HepG2 (cell line): ENCODE measurements around the gene PRKG1. TPM values are rescaled to one million over a fixed set of nuclear protein-coding genes. Genes with fewer than 3 reads are reported as not detected.

ENCODE experiments used
- ATAC-seq: fragments of 200-7000 bp; cut with Tn5 transposase; 3 replicates; pipeline ENCODE4 v1.9.1; 2020; ENCODE audit warnings: mild to moderate bottlenecking, moderate library complexity
- BruUV-seq: library from RNA; stranded (reverse); fragments of 400-500 nt; replicated peaks from 2 replicates; lab custom pipeline; 2021; lab: Mats Ljungman, UMichigan
- CTCF ChIA-PET: fragments of 300-600 bp; formaldehyde crosslinking; extraction: SDS; loops from one replicate; lab custom pipeline; 2021; ENCODE audit warnings: low total read pairs, inconsistent platforms, low intra/inter-chr PET ratio; lab: Yijun Ruan, JAX
- POLR2A ChIA-PET: fragments of 350-600 bp; sonication (Branson Sonifier 250); formaldehyde crosslinking; loops from one replicate; lab custom pipeline; 2020; ENCODE audit warnings: antibody characterized with exemption, inconsistent platforms; lab: Yijun Ruan, JAX
- DNase-seq: peaks from one replicate; pipeline ENCODE4 v3.0.0-alpha.2; 2015; ENCODE audit warnings: low spot score
- FAIRE-seq: peaks from 3 replicates; lab custom pipeline; 2011; peaks lifted over from hg19 to GRCh38; lab: Jason Lieb, UNC
- H2AFZ ChIP-seq: one replicate; pipeline ENCODE4 v1.6.1; 2011; ENCODE audit warnings: low read length, inconsistent platforms
- H3K27ac ChIP-seq: fragments of 300-600 bp; 3 replicates; pipeline ENCODE4 v1.8.0; 2011; ENCODE audit warnings: mixed run types, mild to moderate bottlenecking, mixed read lengths, low read length, inconsistent platforms; ENCODE audit not compliant: insufficient read depth; ENCODE audit errors: extremely low read length
- H3K27me3 ChIP-seq, 2 experiments: fragments of 200-600 bp in 1 of 2; 2 replicates in 1 of 2; 3 replicates in 1 of 2; pipeline versions ENCODE4 v1.6.0 to v1.8.0; 2011; ENCODE audit warnings: low read length in 2 of 2, mild to moderate bottlenecking in 2 of 2, moderate library complexity in 2 of 2, inconsistent platforms in 1 of 2; ENCODE audit not compliant: insufficient read depth in 2 of 2, control insufficient read depth in 1 of 2
- H3K36me3 ChIP-seq, 2 experiments: fragments of 200-600 bp in 1 of 2; replicated peaks in 1 of 2; 2 replicates in 1 of 2; 3 replicates in 1 of 2; pipeline versions ENCODE4 v1.5.1 to v1.8.0; 2011; ENCODE audit warnings: low read length in 2 of 2, inconsistent platforms in 1 of 2; ENCODE audit not compliant: insufficient read depth in 2 of 2, control insufficient read depth in 1 of 2
- H3K4me1 ChIP-seq: 2 replicates; pipeline ENCODE4 v1.5.1; 2012; ENCODE audit warnings: low read length, inconsistent platforms; ENCODE audit not compliant: insufficient read depth
- H3K4me2 ChIP-seq: 2 replicates; pipeline ENCODE4 v1.6.0; 2011; ENCODE audit warnings: low read depth, low read length, inconsistent platforms
- H3K4me3 ChIP-seq, 3 experiments: fragments of 200-600 bp in 1 of 3; sonication (generic), shearing (Covaris generic) in 1 of 3; replicated peaks in 1 of 3; 2 replicates each; pipeline ENCODE4 v1.5.1; 2011 to 2016; ENCODE audit warnings: low read length in 3 of 3, inconsistent platforms in 2 of 3, low read depth in 2 of 3, mild to moderate bottlenecking in 2 of 3, control low read depth in 1 of 3, mixed read lengths in 1 of 3; ENCODE audit not compliant: insufficient read depth in 1 of 3
- H3K79me2 ChIP-seq: one replicate; pipeline ENCODE4 v1.6.1; 2011; ENCODE audit warnings: low read length, inconsistent platforms; ENCODE audit not compliant: insufficient read depth
- H3K9ac ChIP-seq: 2 replicates; pipeline ENCODE4 v1.6.0; 2011; ENCODE audit warnings: mild to moderate bottlenecking, low read depth, low read length, inconsistent platforms; ENCODE audit not compliant: insufficient read depth
- H3K9me3 ChIP-seq: 2 replicates; pipeline ENCODE4 v1.5.1; 2012; ENCODE audit warnings: mild to moderate bottlenecking, low read length
- H4K20me1 ChIP-seq: 2 replicates; pipeline ENCODE4 v1.6.0; 2011; ENCODE audit warnings: inconsistent platforms, mild to moderate bottlenecking, low read length, moderate library complexity; ENCODE audit not compliant: insufficient read depth
- HOXA5 ChIP-seq: sonication (generic); formaldehyde crosslinking; IDR thresholded peaks from 2 replicates; pipeline ENCODE4 v1.4.0; 2020; ENCODE audit warnings: missing genetic modification reagents
- KMT2A ChIP-seq: sonication (generic); formaldehyde crosslinking; IDR thresholded peaks from 2 replicates; pipeline ENCODE4 v1.4.0; 2020; ENCODE audit warnings: missing genetic modification reagents
- MAFG ChIP-seq: sonication (generic); formaldehyde crosslinking; IDR thresholded peaks from 2 replicates; pipeline ENCODE4 v1.5.1; 2020; ENCODE audit warnings: mild to moderate bottlenecking, missing genetic modification reagents
- NR2C2 ChIP-seq: sonication (generic); formaldehyde crosslinking; IDR thresholded peaks from 2 replicates; pipeline ENCODE4 v1.4.0; 2020; ENCODE audit warnings: missing genetic modification reagents, mild to moderate bottlenecking, moderate library complexity, borderline replicate concordance
- SRF ChIP-seq: IDR thresholded peaks from 2 replicates; pipeline ENCODE4 v1.6.1; 2011; ENCODE audit warnings: mild to moderate bottlenecking, low read depth, low read length, moderate library complexity
- TBL1XR1 ChIP-seq: fragments of 150-350 bp; IDR thresholded peaks from 2 replicates; pipeline ENCODE4 v1.6.1; 2014; ENCODE audit warnings: borderline replicate concordance, low read length; ENCODE audit not compliant: partially characterized antibody
- TEAD2 ChIP-seq: sonication (generic); formaldehyde crosslinking; IDR thresholded peaks from 2 replicates; pipeline ENCODE4 v1.9.0; 2021; ENCODE audit warnings: missing genetic modification reagents
- WGBS: methylation state at CpG from one replicate; pipeline ENCODE4 v1.1.6; 2017; ENCODE audit warnings: low lambda C conversion rate; 5-methylcytosine and 5-hydroxymethylcytosine counted together
- in situ Hi-C: cut with HindIII; loops from 2 replicates; pipeline ENCODE4 v1.10.0; 2017; ENCODE audit warnings: low pct_unique_long_range_greater_than_20kb; ENCODE audit not compliant: extremely low pct_ligation_motif_present
- intact Hi-C: fragments of 100-400 bp; cut with micrococcal nuclease; formaldehyde crosslinking; loops from one replicate; pipeline ENCODE4 v1.10.0; 2022; ENCODE audit not compliant: unreplicated experiment
- polyA plus RNA-seq, 8 experiments: library from polyadenylated mRNA; depleted of rRNA in 3 of 8; stranded (reverse) in 7 of 8; unstranded in 1 of 8; fragments of >200 nt; fragmentation: Illumina TruSeq in 4 of 8; extraction: Trizol in 4 of 8; gene quantifications; 2 replicates each; pipeline versions ENCODE4 v1.2.1 to v1.2.3, GENCODE V29; 2011 to 2016; ENCODE audit warnings: low read depth in 4 of 8, missing spikeins in 1 of 8, mixed read lengths in 1 of 8; ENCODE audit not compliant: insufficient read depth in 1 of 8
- total RNA-seq, 5 experiments: library from RNA; depleted of rRNA; stranded (reverse); fragments of >200 nt; fragmentation: Illumina TruSeq; extraction: Trizol; gene quantifications; 2 replicates each; pipeline ENCODE4 v1.2.3, GENCODE V29; 2016; ENCODE audit warnings: low read depth in 1 of 5
- TF ChIP-seq, protein P1 (sequence below), 2 experiments: sonication (generic) in 1 of 2; formaldehyde crosslinking in 1 of 2; IDR thresholded peaks; 2 replicates each; pipeline versions ENCODE4 v1.6.1 to v1.9.0; 2014 to 2022; ENCODE audit warnings: antibody characterized with exemption in 1 of 2, borderline replicate concordance in 1 of 2, inconsistent platforms in 1 of 2, low read depth in 1 of 2, missing genetic modification reagents in 1 of 2
- TF ChIP-seq, protein P2 (sequence below): sonication (generic); formaldehyde crosslinking; IDR thresholded peaks from 2 replicates; pipeline ENCODE4 v1.4.0; 2020; ENCODE audit warnings: mild to moderate bottlenecking, low read depth, missing genetic modification reagents
- TF ChIP-seq, protein P3 (sequence below): sonication (generic); formaldehyde crosslinking; IDR thresholded peaks from 2 replicates; pipeline ENCODE4 v1.4.0; 2020; ENCODE audit warnings: missing genetic modification reagents, low read depth, mild to moderate bottlenecking, borderline replicate concordance
- TF ChIP-seq, protein P4 (sequence below), 2 experiments: sonication (generic) in 1 of 2; formaldehyde crosslinking in 1 of 2; IDR thresholded peaks; 2 replicates each; pipeline versions ENCODE4 v1.4.0 to v1.6.1; 2018 to 2020; ENCODE audit warnings: missing genetic modification reagents in 2 of 2, borderline replicate concordance in 1 of 2, low read depth in 1 of 2, mild to moderate bottlenecking in 1 of 2, missing biosample characterization in 1 of 2

The PRKG1 gene
- total and polyA plus RNA-seq, 2 of the 13 experiments (the other 11 are each of a cell fraction or from before 2014, with no cell fraction given), result 0.01 TPM; not detected in 1

DNA sequence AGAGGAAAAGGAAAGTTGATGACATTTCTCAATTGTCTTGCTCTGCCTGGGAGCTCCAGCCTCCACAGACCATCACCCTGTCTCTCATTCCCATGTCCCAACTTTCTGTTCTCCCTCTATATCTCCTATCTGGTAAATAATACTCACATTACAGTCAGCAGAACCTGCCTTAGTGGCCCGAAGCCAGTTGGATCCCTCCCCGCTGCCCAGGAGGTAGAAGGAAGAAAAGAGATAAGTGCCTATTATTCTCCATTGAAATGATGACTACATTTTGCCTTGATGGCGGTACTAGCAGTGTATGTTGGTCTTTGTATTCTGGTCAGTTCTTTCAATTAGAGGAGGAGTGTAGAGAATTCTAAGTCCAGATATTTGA, 533.2 kb downstream of the PRKG1 start (continued):
- TF ChIP-seq NR2C2 (CRISPR knock-in tag) (no peak), MAFG (CRISPR knock-in tag) (no peak)
- TF ChIP-seq, protein P1, sequence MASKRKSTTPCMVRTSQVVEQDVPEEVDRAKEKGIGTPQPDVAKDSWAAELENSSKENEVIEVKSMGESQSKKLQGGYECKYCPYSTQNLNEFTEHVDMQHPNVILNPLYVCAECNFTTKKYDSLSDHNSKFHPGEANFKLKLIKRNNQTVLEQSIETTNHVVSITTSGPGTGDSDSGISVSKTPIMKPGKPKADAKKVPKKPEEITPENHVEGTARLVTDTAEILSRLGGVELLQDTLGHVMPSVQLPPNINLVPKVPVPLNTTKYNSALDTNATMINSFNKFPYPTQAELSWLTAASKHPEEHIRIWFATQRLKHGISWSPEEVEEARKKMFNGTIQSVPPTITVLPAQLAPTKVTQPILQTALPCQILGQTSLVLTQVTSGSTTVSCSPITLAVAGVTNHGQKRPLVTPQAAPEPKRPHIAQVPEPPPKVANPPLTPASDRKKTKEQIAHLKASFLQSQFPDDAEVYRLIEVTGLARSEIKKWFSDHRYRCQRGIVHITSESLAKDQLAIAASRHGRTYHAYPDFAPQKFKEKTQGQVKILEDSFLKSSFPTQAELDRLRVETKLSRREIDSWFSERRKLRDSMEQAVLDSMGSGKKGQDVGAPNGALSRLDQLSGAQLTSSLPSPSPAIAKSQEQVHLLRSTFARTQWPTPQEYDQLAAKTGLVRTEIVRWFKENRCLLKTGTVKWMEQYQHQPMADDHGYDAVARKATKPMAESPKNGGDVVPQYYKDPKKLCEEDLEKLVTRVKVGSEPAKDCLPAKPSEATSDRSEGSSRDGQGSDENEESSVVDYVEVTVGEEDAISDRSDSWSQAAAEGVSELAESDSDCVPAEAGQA (IDR thresholded peaks at IDR 0.05; ENCODE audit: low read depth), result no peak
- TF ChIP-seq, protein P1 (CRISPR knock-in tag; IDR thresholded peaks at IDR 0.05; ENCODE audit: borderline replicate concordance), result no peak
- TF ChIP-seq, protein P2, sequence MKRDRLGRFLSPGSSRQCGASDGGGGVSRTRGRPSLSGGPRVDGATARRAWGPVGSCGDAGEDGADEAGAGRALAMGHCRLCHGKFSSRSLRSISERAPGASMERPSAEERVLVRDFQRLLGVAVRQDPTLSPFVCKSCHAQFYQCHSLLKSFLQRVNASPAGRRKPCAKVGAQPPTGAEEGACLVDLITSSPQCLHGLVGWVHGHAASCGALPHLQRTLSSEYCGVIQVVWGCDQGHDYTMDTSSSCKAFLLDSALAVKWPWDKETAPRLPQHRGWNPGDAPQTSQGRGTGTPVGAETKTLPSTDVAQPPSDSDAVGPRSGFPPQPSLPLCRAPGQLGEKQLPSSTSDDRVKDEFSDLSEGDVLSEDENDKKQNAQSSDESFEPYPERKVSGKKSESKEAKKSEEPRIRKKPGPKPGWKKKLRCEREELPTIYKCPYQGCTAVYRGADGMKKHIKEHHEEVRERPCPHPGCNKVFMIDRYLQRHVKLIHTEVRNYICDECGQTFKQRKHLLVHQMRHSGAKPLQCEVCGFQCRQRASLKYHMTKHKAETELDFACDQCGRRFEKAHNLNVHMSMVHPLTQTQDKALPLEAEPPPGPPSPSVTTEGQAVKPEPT (CRISPR knock-in tag), result no peak

DNA sequence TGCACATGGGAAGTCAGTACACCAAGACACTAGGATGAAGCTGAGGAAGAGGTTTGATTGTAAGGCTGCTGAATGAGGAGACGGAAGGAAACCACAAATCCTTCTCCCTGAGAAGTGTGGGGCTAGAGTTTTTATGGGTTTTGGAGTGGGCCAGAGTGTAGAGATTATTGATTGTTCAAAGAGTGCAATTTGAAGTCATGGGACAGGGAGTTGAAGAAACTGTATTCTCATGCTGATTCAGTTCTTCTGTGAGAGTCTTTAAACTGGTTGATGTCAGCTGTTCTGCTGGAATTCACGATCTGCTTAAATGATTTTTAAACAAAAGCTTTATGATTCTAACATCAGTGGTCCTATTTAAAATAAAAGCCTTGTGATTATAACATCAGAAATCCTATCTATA, 533.9 kb downstream of the PRKG1 start:
- WGBS, result 18% methylated on average over 2 of the region's 2 CpGs
- intact Hi-C loops, result no loop called here
- Histone ChIP-seq H3K4me3 (no peak overlapping the region), H3K9ac (no peak overlapping the region), H3K4me2 (no peak overlapping the region), H3K9me3 (no peaks in the 10 kb centered on the region), H3K27ac (no peak overlapping the region), H3K36me3 (no peaks in the 10 kb centered on the region), H3K79me2 (no peaks in the 10 kb centered on the region), H2AFZ (no peak overlapping the region), H3K4me1 (no peaks in the 10 kb centered on the region), H3K27me3 (no peaks in the 10 kb centered on the region), H4K20me1 (no peaks in the 10 kb centered on the region)
- ChIA-PET POLR2A (no interaction called here), CTCF (no interaction called here)
- no peak for ATAC-seq
- in situ Hi-C loops, result no loop called here
- FAIRE-seq, result no peak
- BruUV-seq, result no TSS peak
- no peak for DNase-seq
- TF ChIP-seq, protein P3, sequence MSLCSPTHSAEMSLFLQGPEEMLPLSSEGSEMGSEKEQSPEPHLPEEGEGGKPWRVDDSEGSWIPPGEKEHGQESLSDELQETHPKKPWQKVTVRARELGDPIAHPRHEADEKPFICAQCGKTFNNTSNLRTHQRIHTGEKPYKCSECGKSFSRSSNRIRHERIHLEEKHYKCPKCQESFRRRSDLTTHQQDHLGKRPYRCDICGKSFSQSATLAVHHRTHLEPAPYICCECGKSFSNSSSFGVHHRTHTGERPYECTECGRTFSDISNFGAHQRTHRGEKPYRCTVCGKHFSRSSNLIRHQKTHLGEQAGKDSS (CRISPR knock-in tag), result no peak
- no peak for TF ChIP-seq KMT2A (CRISPR knock-in tag)
- no peak for TF ChIP-seq SRF
- TF ChIP-seq TBL1XR1, result no peak
- no peak for TF ChIP-seq HOXA5 (CRISPR knock-in tag)
- no peak for TF ChIP-seq TEAD2 (CRISPR knock-in tag)
- TF ChIP-seq, protein P4, sequence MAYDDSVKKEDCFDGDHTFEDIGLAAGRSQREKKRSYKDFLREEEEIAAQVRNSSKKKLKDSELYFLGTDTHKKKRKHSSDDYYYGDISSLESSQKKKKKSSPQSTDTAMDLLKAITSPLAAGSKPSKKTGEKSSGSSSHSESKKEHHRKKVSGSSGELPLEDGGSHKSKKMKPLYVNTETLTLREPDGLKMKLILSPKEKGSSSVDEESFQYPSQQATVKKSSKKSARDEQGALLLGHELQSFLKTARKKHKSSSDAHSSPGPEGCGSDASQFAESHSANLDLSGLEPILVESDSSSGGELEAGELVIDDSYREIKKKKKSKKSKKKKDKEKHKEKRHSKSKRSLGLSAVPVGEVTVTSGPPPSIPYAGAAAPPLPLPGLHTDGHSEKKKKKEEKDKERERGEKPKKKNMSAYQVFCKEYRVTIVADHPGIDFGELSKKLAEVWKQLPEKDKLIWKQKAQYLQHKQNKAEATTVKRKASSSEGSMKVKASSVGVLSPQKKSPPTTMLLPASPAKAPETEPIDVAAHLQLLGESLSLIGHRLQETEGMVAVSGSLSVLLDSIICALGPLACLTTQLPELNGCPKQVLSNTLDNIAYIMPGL (CRISPR knock-in tag; IDR thresholded peaks at IDR 0.05; ENCODE audit: borderline replicate concordance in 1 of 2, low read depth in 1 of 2), result no peak
